Endothelial cell of umbilical vein (primary cell): Measurements from ENCODE around the gene ITGA8.

Experiments
- CTCF ChIP-seq, 2 donors: IDR thresholded peaks; 1 replicate in 1 of 2; 2 replicates in 1 of 2; pipeline ENCODE4 v1.5.1; 2011; ENCODE audit warnings: low read length in 2 of 2, mild to moderate bottlenecking in 2 of 2, moderate library complexity in 2 of 2, control low read depth in 1 of 2, inconsistent platforms in 1 of 2, low read depth in 1 of 2; ENCODE audit not compliant: insufficient read depth in 1 of 2; ENCODE audit errors: extremely low read depth in 1 of 2
- EZH2 ChIP-seq: IDR thresholded peaks from 2 replicates; pipeline ENCODE4 v1.6.1; 2012; ENCODE audit warnings: borderline replicate concordance, low read depth, mild to moderate bottlenecking, moderate library complexity, low read length, inconsistent platforms; ENCODE audit not compliant: severe bottlenecking
- MYC ChIP-seq: IDR thresholded peaks from one replicate; pipeline ENCODE4 v1.6.1; 2011; ENCODE audit warnings: mild to moderate bottlenecking, low read depth, low read length
- POLR2A ChIP-seq: IDR thresholded peaks from 2 replicates; pipeline ENCODE4 v1.6.1; 2012; ENCODE audit warnings: low read depth, mild to moderate bottlenecking, control low read depth, low read length

GRCh38 chr10:15504101-15504840 is 215.5 kb downstream of the ITGA8 start:
- TF ChIP-seq CTCF (IDR thresholded peaks at IDR 0.05; ENCODE audit: extremely low read depth in 1 of 2, insufficient read depth in 1 of 2, low read depth in 1 of 2, low read length in 2 of 2) (no peak), MYC (no peak), POLR2A (no peak), EZH2 (no peak)
